GM12878 (cell line): Measurements from ENCODE around the gene PKP4. TPM values are rescaled to one million over a fixed set of nuclear protein-coding genes. Genes with fewer than 3 reads are reported as not detected.
"Not testable (repeated sequence)": the region's sequence is repeated elsewhere in the genome, so short reads cannot be mapped to it uniquely, and the experiment has no call there.

ENCODE experiments used
- ATAC-seq: fragments of 200-7000 bp; cut with Tn5 transposase; 3 replicates; pipeline ENCODE4 v1.9.1; 2020; ENCODE audit warnings: mild to moderate bottlenecking, moderate library complexity
- BruUV-seq: library from RNA; stranded (reverse); fragments of 400-500 nt; replicated peaks from 2 replicates; lab custom pipeline; 2021; lab: Mats Ljungman, UMichigan
- CTCF ChIA-PET: fragments of 300-600 bp; sonication (Branson Sonifier 250); formaldehyde crosslinking; extraction: SDS; loops from one replicate; lab custom pipeline; 2021; ENCODE audit warnings: inconsistent platforms; lab: Yijun Ruan, JAX
- POLR2A ChIA-PET: fragments of 350-600 bp; formaldehyde crosslinking; extraction: SDS; loops from one replicate; lab custom pipeline; 2021; ENCODE audit warnings: inconsistent platforms; lab: Charles Lee
- RAD21 ChIA-PET: fragments of 300-600 bp; sonication (Branson Sonifier 250); formaldehyde crosslinking; loops from one replicate; lab custom pipeline; 2023; ENCODE audit warnings: antibody characterized with exemption; ENCODE audit not compliant: unreplicated experiment; lab: Charles Lee
- SMC1A ChIA-PET: fragments of 300-600 bp; sonication (Branson Sonifier 250); formaldehyde crosslinking; loops from one replicate; lab custom pipeline; 2023; ENCODE audit not compliant: unreplicated experiment, uncharacterized antibody; lab: Charles Lee
- DNase-seq: peaks from one replicate; pipeline ENCODE4 v3.0.0-alpha.2; 2011; ENCODE audit warnings: low read depth, low spot score
- FAIRE-seq: peaks from 3 replicates; lab custom pipeline; 2011; peaks lifted over from hg19 to GRCh38; lab: Jason Lieb, UNC
- H2AFZ ChIP-seq: 2 replicates; pipeline ENCODE4 v1.6.0; 2011; ENCODE audit warnings: low read depth, low read length, control low read depth; ENCODE audit not compliant: control insufficient read depth
- H3K27ac ChIP-seq: 2 replicates; pipeline ENCODE4 v1.5.1; 2011; ENCODE audit warnings: control low read depth; ENCODE audit not compliant: control insufficient read depth, insufficient read depth
- H3K27me3 ChIP-seq, 2 experiments: replicated peaks in 1 of 2; 2 replicates each; pipeline versions ENCODE4 v1.6.0 to v1.6.1; 2011; ENCODE audit warnings: low read length in 1 of 2; ENCODE audit not compliant: control insufficient read depth in 2 of 2, insufficient read depth in 2 of 2
- H3K36me3 ChIP-seq, 2 experiments: 2 replicates each; pipeline ENCODE4 v1.5.1; 2011; ENCODE audit warnings: low read length in 1 of 2; ENCODE audit not compliant: control insufficient read depth in 2 of 2, insufficient read depth in 2 of 2
- H3K4me1 ChIP-seq: 2 replicates; pipeline ENCODE4 v1.6.1; 2011; ENCODE audit warnings: mild to moderate bottlenecking, low read length, moderate library complexity, mixed read lengths; ENCODE audit not compliant: control insufficient read depth, insufficient read depth
- H3K4me2 ChIP-seq: 2 replicates; pipeline ENCODE4 v1.6.0; 2011; ENCODE audit warnings: control low read depth; ENCODE audit not compliant: control insufficient read depth, insufficient read depth
- H3K4me3 ChIP-seq: fragments of 200-600 bp; sonication (generic); 2 replicates; pipeline ENCODE4 v1.5.1; 2016
- H3K79me2 ChIP-seq: 2 replicates; pipeline ENCODE4 v1.6.0; 2011; ENCODE audit warnings: low read length; ENCODE audit not compliant: control insufficient read depth, insufficient read depth
- H3K9ac ChIP-seq: 2 replicates; pipeline ENCODE4 v1.8.0; 2011; ENCODE audit warnings: low read length, control low read depth, mixed read lengths; ENCODE audit not compliant: control insufficient read depth, insufficient read depth
- H3K9me3 ChIP-seq: replicated peaks from 3 replicates; pipeline ENCODE4 v1.5.1; 2011; ENCODE audit warnings: mild to moderate bottlenecking, low read length; ENCODE audit not compliant: control insufficient read depth, insufficient read depth
- H4K20me1 ChIP-seq: 2 replicates; pipeline ENCODE4 v1.6.0; 2011; ENCODE audit not compliant: control insufficient read depth, insufficient read depth
- ATF7 ChIP-seq: fragments of 450-650 bp; IDR thresholded peaks from 2 replicates; pipeline ENCODE4 v1.6.1; 2016; ENCODE audit warnings: low read depth, mild to moderate bottlenecking
- NKRF ChIP-seq: fragments of 450-650 bp; conservative IDR thresholded peaks from 2 replicates; pipeline ENCODE4 v1.6.1; 2017; ENCODE audit warnings: mild to moderate bottlenecking, moderate library complexity
- PML ChIP-seq: IDR thresholded peaks from 2 replicates; pipeline ENCODE4 v1.6.1; 2012; ENCODE audit warnings: low read length, inconsistent platforms
- POLR2AphosphoS5 ChIP-seq: IDR thresholded peaks from 2 replicates; pipeline ENCODE4 v1.6.1; 2011; ENCODE audit warnings: mild to moderate bottlenecking, low read length, inconsistent platforms
- RFX5 ChIP-seq: IDR thresholded peaks from 2 replicates; pipeline ENCODE4 v1.6.1; 2011; ENCODE audit warnings: low read depth, low read length, improper control_type of control experiment
- SMAD5 ChIP-seq: IDR thresholded peaks from 2 replicates; pipeline ENCODE4 v1.6.1; 2016; ENCODE audit warnings: antibody characterized with exemption, low read depth
- STAT1 ChIP-seq: fragments of 450-650 bp; conservative IDR thresholded peaks from 2 replicates; pipeline ENCODE4 v1.6.1; 2014; ENCODE audit warnings: antibody characterized with exemption, mild to moderate bottlenecking
- USF2 ChIP-seq: IDR thresholded peaks from 2 replicates; pipeline ENCODE4 v1.6.1; 2011; ENCODE audit warnings: low read depth, low read length, improper control_type of control experiment, borderline replicate concordance
- ZBED1 ChIP-seq: IDR thresholded peaks from 2 replicates; pipeline ENCODE4 v1.6.1; 2016; ENCODE audit warnings: borderline replicate concordance
- ZBTB4 ChIP-seq: fragments of 450-650 bp; formaldehyde crosslinking; IDR thresholded peaks from 2 replicates; pipeline ENCODE4 v1.4.0; 2022; ENCODE audit warnings: mild to moderate bottlenecking, moderate library complexity
- WGBS: methylation state at CpG from one replicate; pipeline ENCODE4 v1.1.6; 2016; ENCODE audit warnings: low lambda C conversion rate; ENCODE audit not compliant: insufficient replicate concordance, insufficient coverage; ENCODE audit errors: missing lambda C conversion rate; 5-methylcytosine and 5-hydroxymethylcytosine counted together
- in situ Hi-C: fragments of 300-500 bp; cut with MboI; formaldehyde crosslinking; loops from 9 replicates; pipeline ENCODE4 v1.14.3; 2018; ENCODE audit warnings: mixed read lengths
- intact Hi-C: fragments of 100-400 bp; cut with micrococcal nuclease; formaldehyde crosslinking; loops from one replicate; pipeline ENCODE4 v1.14.2; 2022; ENCODE audit not compliant: unreplicated experiment
- polyA plus RNA-seq, 11 experiments: library from polyadenylated mRNA; depleted of rRNA in 4 of 11; unstranded in 6 of 11; stranded (reverse) in 5 of 11; fragments of >200 nt; fragmentation: Nextera tagmentation in 4 of 11; fragmentation: Illumina TruSeq in 1 of 11; extraction: Ambion mirVana in 4 of 11; extraction: Trizol in 1 of 11; gene quantifications; 1 replicate in 1 of 11; 2 replicates in 10 of 11; pipeline versions ENCODE4 v1.2.1 to v1.2.3, GENCODE V29; 2011 to 2016; ENCODE audit warnings: inconsistent platforms in 2 of 11, missing spikeins in 2 of 11, low read depth in 1 of 11
- total RNA-seq, 4 experiments: library from RNA; depleted of rRNA in 3 of 4; stranded (reverse); fragments of >200 nt in 3 of 4; fragmentation: Illumina TruSeq in 1 of 4; extraction: Trizol in 1 of 4; gene quantifications; 2 replicates each; pipeline versions ENCODE4 v1.2.1 to v1.2.3, GENCODE V29; 2013 to 2021

PKP4 gene
- total and polyA plus RNA-seq, 10 of the 15 experiments (the other 5 are each of a cell fraction or from before 2014, with no cell fraction given) = 4.8 to 35.8 (median 17.7) TPM

GRCh38 chr2:158473300-158473699 is 16.5 kb downstream of the PKP4 start:
- CTCF ChIA-PET = interaction anchor here (0.6 to 5.4 kb wide), 2 partner anchors 9 to 270 kb away, joined by 3 to 24 read pairs; no protein-coding TSS in a partner anchor
- BruUV-seq = not testable (repeated sequence)

GRCh38 chr2:158473719-158474392 is 17.1 kb downstream of the PKP4 start:
- no TSS peak for BruUV-seq
- Histone ChIP-seq H3K27ac (no peak overlapping the region), H3K79me2 (no peaks in the 10 kb centered on the region), H3K27me3 (no peaks in the 10 kb centered on the region), H3K4me3 (no peak overlapping the region), H3K4me1 (no peaks in the 10 kb centered on the region), H2AFZ (no peak overlapping the region), H3K36me3 (no peaks in the 10 kb centered on the region), H3K4me2 (no peak overlapping the region), H3K9ac (no peak overlapping the region), H3K9me3 (no peaks in the 10 kb centered on the region), H4K20me1 (no peaks in the 10 kb centered on the region)
- ChIA-PET POLR2A (no interaction called here), RAD21 (no interaction called here), CTCF (interaction anchor here (0.6 to 5.4 kb wide), 2 partner anchors 10 to 270 kb away, joined by 3 to 24 read pairs; no protein-coding TSS in a partner anchor), SMC1A (interaction anchor here (0.6 kb wide), 1 partner anchor 1978 kb away, joined by 3 read pairs; no protein-coding TSS in a partner anchor)
- in situ Hi-C loops = no loop called here
- no peak for FAIRE-seq
- no peak for DNase-seq
- WGBS = 98% methylated on average over 8 of the region's 8 CpGs
- ATAC-seq = no peak
- intact Hi-C loops = no loop called here
- TF ChIP-seq POLR2AphosphoS5 (no peak), ATF7 (no peak), SMAD5 (no peak), STAT1 (no peak), USF2 (no peak), ZBED1 (no peak), NKRF (no peak), PML (no peak), RFX5 (no peak), ZBTB4 (CRISPR knock-in tag) (no peak)

More at GRCh38 chr2:158473300-158473699, 16.5 kb downstream of the PKP4 start:
- H3K4me2 ChIP-seq, H2AFZ ChIP-seq, POLR2A ChIA-PET, H3K27ac ChIP-seq, H3K79me2 ChIP-seq, RAD21 ChIA-PET, H4K20me1 ChIP-seq, ATAC-seq, H3K4me3 ChIP-seq, H3K9me3 ChIP-seq, in situ Hi-C loops, H3K9ac ChIP-seq, H3K4me1 ChIP-seq, FAIRE-seq, H3K27me3 ChIP-seq, DNase-seq, H3K36me3 ChIP-seq, intact Hi-C loops: not testable (repeated sequence)
- SMC1A ChIA-PET = interaction anchor here (0.6 kb wide), 1 partner anchor 1978 kb away, joined by 3 read pairs; no protein-coding TSS in a partner anchor
- 96% methylated on average over 3 of the region's 3 CpGs for WGBS
